GM19193 (cell line): ENCODE measurements around the gene VEPH1.

Experiments
- POLR2A ChIP-seq: IDR thresholded peaks from 4 replicates; pipeline ENCODE4 v1.6.1; 2011; ENCODE audit not compliant: insufficient read depth, insufficient read length; ENCODE audit errors: extremely low read depth

VEPH1 gene

DNA sequence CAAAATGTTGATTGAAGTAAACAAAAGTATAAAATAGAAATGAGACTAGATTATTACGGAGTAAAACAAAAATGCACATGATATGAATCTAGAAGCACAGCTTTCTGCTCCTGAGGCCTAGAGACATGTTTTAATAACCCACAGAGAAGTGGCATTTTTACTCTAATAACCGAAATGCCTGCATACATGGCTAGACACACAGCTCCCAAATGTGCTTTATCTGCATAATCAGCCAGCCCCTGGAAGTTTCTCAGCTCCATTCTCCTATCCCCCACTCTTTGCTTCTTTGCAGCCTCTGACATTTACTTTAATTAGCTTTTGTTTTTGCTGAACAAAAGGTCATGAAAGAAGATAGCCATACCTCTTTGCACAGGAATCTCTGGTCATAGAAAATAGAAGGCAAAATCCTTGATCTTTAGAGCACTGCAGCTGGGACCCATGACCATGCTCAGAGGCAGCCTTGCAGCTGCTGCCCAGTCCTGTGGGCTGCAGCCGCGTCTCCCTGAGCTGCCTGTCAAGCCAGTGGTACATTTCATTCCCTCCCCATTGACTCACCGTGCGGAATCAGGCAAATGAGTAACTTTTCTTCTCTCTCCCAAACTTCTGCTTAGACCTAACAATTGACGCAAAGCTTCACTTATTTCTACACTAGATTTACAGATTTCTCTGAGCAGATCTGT is at the start of gene VEPH1:
Gene VEPH1 (minus strand): TSS at position 501 of the 680 bp plus-strand sequence. CDS start 8,067 bp downstream, outside the sequence.
- TF ChIP-seq POLR2A: no peak

DNA sequence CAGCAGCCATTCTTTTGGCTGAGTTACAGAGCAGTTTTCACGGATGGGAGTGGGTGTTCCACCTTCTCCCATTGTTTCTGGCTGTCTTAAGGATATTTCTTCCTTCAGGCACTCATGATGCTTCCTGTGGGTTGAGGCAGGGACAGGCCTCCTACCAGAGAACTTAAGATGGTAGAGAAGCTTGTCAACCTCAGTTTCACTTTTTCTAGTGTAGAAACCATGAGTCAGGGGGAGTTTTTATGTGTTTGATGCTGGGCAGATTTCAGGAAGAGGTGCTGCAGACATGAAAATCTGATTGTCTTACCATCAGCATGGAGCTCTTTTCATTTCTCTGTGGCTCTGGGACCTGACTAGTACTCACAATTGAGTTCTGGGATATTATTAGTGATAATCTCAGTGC is 48.7 kb upstream of the VEPH1 start:
- no peak for TF ChIP-seq POLR2A

GRCh38 chr3:157549498-157549897 is 46.3 kb upstream of the VEPH1 start:
- TF ChIP-seq POLR2A: no peak

GRCh38 chr3:157544501-157545130 is 41.4 kb upstream of the VEPH1 start:
- no peak for TF ChIP-seq POLR2A

- TF ChIP-seq POLR2A: no peak
Measured at GRCh38 chr3:157543501-157544035, 40.4 kb upstream of the VEPH1 start.

- TF ChIP-seq POLR2A: no peak
Measured at GRCh38 chr3:157542711-157543500, 39.7 kb upstream of the VEPH1 start.

- no peak for TF ChIP-seq POLR2A
Measured at GRCh38 chr3:157541506-157542236, 38.5 kb upstream of the VEPH1 start.

DNA sequence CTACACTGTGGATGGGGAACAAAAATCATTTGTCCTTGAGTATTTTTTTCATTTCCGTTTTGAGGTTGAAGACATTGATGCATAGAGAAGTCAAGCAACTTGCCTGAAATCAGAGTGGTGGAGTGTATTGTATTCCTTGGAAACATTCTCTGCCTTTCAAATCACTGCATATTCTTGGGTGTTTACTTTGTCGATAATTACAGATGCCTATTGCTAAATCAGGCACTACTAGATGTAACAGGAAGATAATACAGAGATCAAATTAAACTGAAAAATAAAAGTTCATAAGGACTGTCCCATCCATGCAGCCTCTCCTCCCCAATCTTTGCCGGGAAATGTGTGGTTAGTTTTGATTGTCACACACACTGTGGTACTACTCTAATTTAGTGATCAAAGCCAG is 37.4 kb upstream of the VEPH1 start:
- no peak for TF ChIP-seq POLR2A

DNA sequence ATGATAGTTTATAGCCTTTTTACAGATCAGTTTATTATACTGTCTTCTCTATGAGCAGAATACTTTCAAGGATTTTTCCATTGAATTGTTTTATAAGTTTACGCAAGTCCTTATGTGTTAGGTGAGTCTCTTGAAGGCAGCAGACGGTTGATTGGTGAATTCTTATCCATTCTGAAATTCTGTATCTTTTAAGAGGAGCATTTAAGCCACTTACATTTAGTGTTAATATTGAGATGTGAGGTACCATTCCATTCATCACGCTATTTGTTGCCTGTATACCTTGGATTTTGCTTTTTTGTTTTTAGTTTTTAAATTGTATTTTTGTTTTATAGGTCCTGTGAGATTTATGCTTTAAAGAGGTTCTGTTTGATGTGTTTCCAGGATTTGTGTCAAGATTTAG is 32.5 kb upstream of the VEPH1 start:
- TF ChIP-seq POLR2A: no peak

- TF ChIP-seq POLR2A: no peak
Measured at GRCh38 chr3:157534725-157535161, 31.5 kb upstream of the VEPH1 start.

DNA sequence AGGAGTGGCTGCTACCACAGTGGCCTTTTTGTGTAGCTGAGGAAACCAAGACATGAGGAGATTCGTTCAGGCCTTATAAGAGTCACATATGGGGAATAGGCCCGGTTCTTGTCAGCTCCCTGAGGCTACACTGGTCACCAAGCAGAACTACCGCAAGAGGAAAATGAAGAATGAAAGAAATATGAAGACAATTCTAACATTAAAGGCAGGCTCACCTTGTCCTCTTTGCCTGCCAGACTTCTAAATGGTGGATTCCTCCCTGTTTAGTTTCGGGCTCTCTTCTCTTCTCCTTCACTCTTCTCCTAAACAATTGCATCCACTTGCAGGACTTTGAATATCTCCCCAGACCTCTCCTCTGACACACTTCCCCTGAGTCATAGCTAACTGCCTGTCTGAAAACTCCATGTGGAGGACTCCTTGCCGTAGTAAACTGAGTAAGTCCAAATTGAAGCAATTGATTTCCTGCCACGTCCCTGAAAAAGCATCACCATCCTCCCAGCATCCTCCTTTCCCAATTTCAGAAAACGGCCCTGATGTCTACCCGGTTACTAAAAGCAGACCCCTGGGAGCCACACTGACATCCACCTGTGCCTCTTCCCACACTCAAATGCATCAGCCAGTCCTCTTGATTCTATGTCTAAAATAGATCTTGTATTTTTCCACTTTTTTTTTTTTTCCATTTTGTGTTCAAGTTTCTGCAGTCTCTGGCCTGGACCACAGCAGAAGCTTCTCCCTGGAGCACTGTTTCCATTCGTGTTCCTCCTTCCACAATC is 30.3 kb upstream of the VEPH1 start:
- TF ChIP-seq POLR2A: no peak

GRCh38 chr3:157532529-157533297 is 29.5 kb upstream of the VEPH1 start:
- TF ChIP-seq POLR2A: no peak

DNA sequence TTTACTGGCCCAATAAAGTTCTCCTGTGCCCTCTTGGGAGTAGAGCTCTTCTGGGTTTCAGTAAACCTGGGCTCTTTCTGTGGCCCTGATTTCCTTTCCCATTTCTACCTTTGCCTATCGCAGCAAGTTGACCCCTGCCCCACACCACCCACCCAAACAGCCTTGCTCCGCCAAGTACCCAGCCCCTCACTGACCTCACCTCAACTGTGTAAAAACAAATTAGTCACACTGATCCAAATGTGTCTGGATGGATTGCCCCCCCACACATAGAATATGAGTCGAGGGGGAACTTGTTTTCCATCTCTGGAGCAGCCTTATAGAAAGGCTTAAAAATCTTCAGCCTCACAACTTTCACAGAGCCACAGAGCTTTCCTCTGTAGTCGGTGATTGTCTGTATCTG is 28.6 kb upstream of the VEPH1 start:
- TF ChIP-seq POLR2A: no peak
